Kidney (tissue), 14 donors: ENCODE data around the gene CMSS1. TPM values are rescaled to one million over a fixed set of nuclear protein-coding genes. Genes with fewer than 3 reads are reported as not detected.
A peak's percentile ranks its signal among the peaks of the same experiment; 100 is the strongest.

ENCODE experiments used
- DNase-seq, 5 donors: peaks; one replicate each; pipeline ENCODE4 v3.0.0-alpha.2; 2013 to 2020
- FAIRE-seq: peaks from 2 replicates; lab custom pipeline; 2012; peaks lifted over from hg19 to GRCh38; lab: Jason Lieb, UNC
- H3K27ac ChIP-seq, 2 donors: one replicate each; pipeline ENCODE4 v1.7.0; 2013; ENCODE audit warnings: low read depth in 2 of 2, low read length in 2 of 2, inconsistent platforms in 1 of 2
- H3K27me3 ChIP-seq: one replicate; pipeline ENCODE4 v1.7.1; 2013; ENCODE audit warnings: low read length, inconsistent platforms; ENCODE audit not compliant: control insufficient read depth, insufficient read depth
- H3K36me3 ChIP-seq, 3 donors: one replicate each; pipeline versions ENCODE4 v1.7.0 to v1.7.1; 2013; ENCODE audit warnings: low read length in 3 of 3, control low read depth in 1 of 3, inconsistent platforms in 1 of 3; ENCODE audit not compliant: insufficient read depth in 3 of 3, control insufficient read depth in 2 of 3
- H3K4me1 ChIP-seq, 3 donors: one replicate each; pipeline versions ENCODE4 v1.7.0 to v1.7.1; 2013; ENCODE audit warnings: low read length in 3 of 3, inconsistent platforms in 1 of 3, low read depth in 1 of 3; ENCODE audit not compliant: control insufficient read depth in 2 of 3, insufficient read depth in 2 of 3
- H3K4me3 ChIP-seq, 3 donors: one replicate each; pipeline versions ENCODE4 v1.7.0 to v1.8.1; 2013; ENCODE audit warnings: low read length in 3 of 3, control low read depth in 1 of 3, inconsistent platforms in 1 of 3
- H3K9ac ChIP-seq, 3 donors: one replicate each; pipeline versions ENCODE4 v1.7.0 to v1.7.1; 2013; ENCODE audit warnings: low read length in 3 of 3, control low read depth in 1 of 3, inconsistent platforms in 1 of 3
- H3K9me3 ChIP-seq, 3 donors: one replicate each; pipeline versions ENCODE4 v1.7.0 to v1.7.1; 2013; ENCODE audit warnings: low read length in 3 of 3, control low read depth in 1 of 3, inconsistent platforms in 1 of 3; ENCODE audit not compliant: control insufficient read depth in 2 of 3, insufficient read depth in 1 of 3
- intact Hi-C: fragments of 100-400 bp; cut with DNase I; formaldehyde crosslinking; loops from one replicate; pipeline ENCODE4 v1.11.1; 2022
- polyA plus RNA-seq: library from polyadenylated mRNA; stranded (reverse); fragments of 350-450 nt; fragmentation: Illumina TruSeq; extraction: RNeasy Lipid Tissue Mini Kit (QIAGEN cat#74804); gene quantifications from one replicate; pipeline ENCODE4 v1.2.3, GENCODE V29; 2014; ENCODE audit warnings: low read depth, low replicate concordance; ENCODE audit not compliant: insufficient read depth
- total RNA-seq: library from RNA; stranded (reverse); fragmentation: NEBNext Ultra II Directional; extraction: Animal tissue kit (Norgen Biotek cat#: 25700); gene quantifications from one replicate; pipeline ENCODE4 v1.2.1, GENCODE V29; 2021
- TF ChIP-seq, protein P1 (sequence below): IDR thresholded peaks from 3 replicates; pipeline ENCODE4 v1.5.1; 2012; ENCODE audit warnings: mild to moderate bottlenecking, moderate library complexity, borderline replicate concordance; ENCODE audit not compliant: insufficient read depth; ENCODE audit errors: extremely low read depth
- donor health status: control.
- donor health status: control.
- donor health status: control.
- donor health status: control.
- donor health status: control.
- donor health status: DM: yes; HTN: yes; CAD: no.
- donor health status: Normal renal cell carcinoma (clear cell type).

The CMSS1 gene
- total and polyA plus RNA-seq, 2 donors from 2014 or later, result 26.4 to 27.0 TPM

DNA sequence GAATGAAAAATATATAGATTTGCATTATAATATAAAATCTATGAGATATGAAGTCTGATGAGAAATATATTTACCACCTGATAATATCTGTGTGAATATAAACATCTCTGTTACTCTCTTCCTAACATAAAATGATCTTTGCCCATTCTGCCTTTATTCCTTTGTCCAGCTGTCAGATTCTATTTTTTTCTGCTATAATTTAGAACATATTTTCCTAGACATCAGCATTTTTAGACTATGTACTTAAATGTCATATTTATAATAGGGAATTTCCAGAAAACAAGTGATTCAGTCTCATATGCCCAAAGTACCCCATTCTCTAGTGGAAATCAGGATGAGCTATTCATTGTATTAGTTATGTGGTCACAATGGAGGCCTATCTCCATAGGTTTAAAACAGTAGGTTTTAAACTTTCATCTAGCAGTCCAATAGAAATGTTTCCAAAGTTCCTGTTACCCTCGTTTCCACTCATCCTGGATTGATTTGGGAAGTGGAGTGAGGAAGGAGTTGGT lies 213.3 kb downstream of the CMSS1 start:
- intact Hi-C loops, result no loop called here
- Histone ChIP-seq H3K4me1 (no peaks in the 10 kb centered on the region), H3K27ac (no peak overlapping the region), H3K27me3 (no peaks in the 10 kb centered on the region), H3K9ac (no peak overlapping the region), H3K36me3 (no peaks in the 10 kb centered on the region), H3K4me3 (no peak overlapping the region), H3K9me3 (no peaks in the 10 kb centered on the region)
- FAIRE-seq, result no peak
- TF ChIP-seq, protein P1, sequence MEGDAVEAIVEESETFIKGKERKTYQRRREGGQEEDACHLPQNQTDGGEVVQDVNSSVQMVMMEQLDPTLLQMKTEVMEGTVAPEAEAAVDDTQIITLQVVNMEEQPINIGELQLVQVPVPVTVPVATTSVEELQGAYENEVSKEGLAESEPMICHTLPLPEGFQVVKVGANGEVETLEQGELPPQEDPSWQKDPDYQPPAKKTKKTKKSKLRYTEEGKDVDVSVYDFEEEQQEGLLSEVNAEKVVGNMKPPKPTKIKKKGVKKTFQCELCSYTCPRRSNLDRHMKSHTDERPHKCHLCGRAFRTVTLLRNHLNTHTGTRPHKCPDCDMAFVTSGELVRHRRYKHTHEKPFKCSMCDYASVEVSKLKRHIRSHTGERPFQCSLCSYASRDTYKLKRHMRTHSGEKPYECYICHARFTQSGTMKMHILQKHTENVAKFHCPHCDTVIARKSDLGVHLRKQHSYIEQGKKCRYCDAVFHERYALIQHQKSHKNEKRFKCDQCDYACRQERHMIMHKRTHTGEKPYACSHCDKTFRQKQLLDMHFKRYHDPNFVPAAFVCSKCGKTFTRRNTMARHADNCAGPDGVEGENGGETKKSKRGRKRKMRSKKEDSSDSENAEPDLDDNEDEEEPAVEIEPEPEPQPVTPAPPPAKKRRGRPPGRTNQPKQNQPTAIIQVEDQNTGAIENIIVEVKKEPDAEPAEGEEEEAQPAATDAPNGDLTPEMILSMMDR, result no peak
- no peak for DNase-seq

DNA sequence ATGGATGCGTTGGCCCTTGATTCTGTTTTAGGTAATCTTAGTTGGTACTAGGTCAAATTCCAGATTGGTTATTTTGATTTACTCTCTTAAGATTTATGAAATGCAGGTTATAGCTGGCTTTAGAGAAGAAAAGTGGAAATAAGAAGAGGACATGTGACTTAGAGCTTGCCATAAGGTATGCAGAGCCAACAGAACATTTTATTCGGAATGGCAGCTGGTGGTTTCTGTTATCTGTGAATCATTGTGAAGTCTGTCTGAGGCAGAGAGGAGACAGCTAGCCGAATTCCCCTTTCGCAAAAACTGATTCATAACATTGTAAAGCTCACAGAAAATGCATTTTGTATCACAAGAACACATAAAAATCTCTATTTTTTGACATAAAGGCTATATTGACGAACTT lies 214.6 kb downstream of the CMSS1 start:
- FAIRE-seq, result no peak
- Histone ChIP-seq H3K27me3 (no peaks in the 10 kb centered on the region), H3K9me3 (no peaks in the 10 kb centered on the region), H3K4me3 (no peak overlapping the region), H3K36me3 (no peaks in the 10 kb centered on the region), H3K4me1 (no peaks in the 10 kb centered on the region), H3K9ac (no peak overlapping the region), H3K27ac (no peak overlapping the region)
- DNase-seq, result no peak
- TF ChIP-seq, protein P1, result no peak
- intact Hi-C loops, result no loop called here

DNA sequence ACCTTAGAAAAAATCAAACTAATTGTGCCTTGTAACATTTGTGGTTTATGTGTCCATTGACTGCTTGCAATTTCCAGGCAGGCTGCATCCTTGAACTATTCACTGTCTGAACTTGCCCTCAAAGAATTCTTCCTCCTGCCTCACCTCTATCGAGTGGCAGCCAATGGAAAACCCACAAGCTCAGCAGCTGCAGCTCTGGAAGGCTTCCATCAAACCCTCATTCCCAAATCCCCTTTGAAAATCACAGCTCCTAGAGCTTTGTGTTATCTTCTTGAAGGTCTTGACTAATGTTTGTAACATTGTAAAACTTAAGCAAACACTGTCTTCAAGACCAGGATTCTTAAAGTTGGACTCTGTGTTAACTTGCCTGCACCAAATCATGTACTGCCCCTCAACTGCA lies 215.5 kb downstream of the CMSS1 start:
- DNase-seq (peak in 1 of 5 donors; percentile 47), FAIRE-seq (no peak)
- TF ChIP-seq, protein P1, result no peak
- Histone ChIP-seq H3K27me3 (no peaks in the 10 kb centered on the region), H3K4me3 (no peak overlapping the region), H3K27ac (no peak overlapping the region), H3K9ac (no peak overlapping the region), H3K4me1 (no peaks in the 10 kb centered on the region), H3K36me3 (no peaks in the 10 kb centered on the region), H3K9me3 (no peaks in the 10 kb centered on the region)
- intact Hi-C loops, result no loop called here

DNA sequence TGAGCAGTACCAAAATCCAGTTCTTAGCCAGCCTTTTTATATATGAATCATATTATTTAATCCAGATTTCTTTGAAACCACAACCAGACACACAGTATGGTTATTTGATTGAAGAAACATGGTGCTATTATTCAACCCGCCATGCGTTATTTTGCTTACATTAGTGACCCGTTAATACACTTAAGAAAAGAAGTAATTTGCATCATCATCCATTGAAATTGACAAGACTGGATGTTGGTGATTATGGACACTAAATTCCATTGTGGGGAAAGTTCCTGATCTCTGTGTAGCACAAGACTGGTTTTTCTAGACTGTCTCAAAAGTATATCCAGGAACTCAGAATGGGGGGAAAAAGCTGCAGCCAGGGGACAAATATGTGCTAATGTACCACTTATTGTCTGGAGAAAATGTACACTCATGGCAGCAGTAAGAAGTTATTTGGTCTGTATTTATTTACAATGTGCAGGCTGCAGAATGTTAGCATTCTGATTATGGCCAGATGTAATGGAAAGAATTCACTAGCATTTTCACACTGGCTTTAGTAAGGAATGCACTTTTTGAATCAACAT lies 216.3 kb downstream of the CMSS1 start:
- intact Hi-C loops, result no loop called here
- Histone ChIP-seq H3K36me3 (no peaks in the 10 kb centered on the region), H3K4me3 (no peak overlapping the region), H3K9ac (no peak overlapping the region), H3K27me3 (no peaks in the 10 kb centered on the region), H3K4me1 (no peaks in the 10 kb centered on the region), H3K9me3 (no peaks in the 10 kb centered on the region), H3K27ac (no peak overlapping the region)
- FAIRE-seq (no peak), DNase-seq (no peak)
- TF ChIP-seq, protein P1, result no peak
